22Rv1 (cell line): ENCODE measurements around the gene ICE1.

ENCODE experiments used
- CTCF ChIP-seq: fragments of 450-650 bp; IDR thresholded peaks from 2 replicates; pipeline ENCODE4 v1.5.1; 2017; ENCODE audit warnings: mild to moderate bottlenecking
- ZFX ChIP-seq: fragments of 450-650 bp; IDR thresholded peaks from 2 replicates; pipeline ENCODE4 v1.6.1; 2017; ENCODE audit warnings: antibody characterized with exemption, borderline replicate concordance

GRCh38 chr5:5416733-5417132, 5.7 kb upstream of the ICE1 start:
- no peak for TF ChIP-seq CTCF
- no peak for TF ChIP-seq ZFX
